ENCODE measurements around the gene IL36A. TPM values are rescaled to one million over a fixed set of nuclear protein-coding genes. Genes with fewer than 3 reads are reported as not detected.

IL36A gene
- total RNA-seq, 1 donor from 2014 or later, result not detected

DNA sequence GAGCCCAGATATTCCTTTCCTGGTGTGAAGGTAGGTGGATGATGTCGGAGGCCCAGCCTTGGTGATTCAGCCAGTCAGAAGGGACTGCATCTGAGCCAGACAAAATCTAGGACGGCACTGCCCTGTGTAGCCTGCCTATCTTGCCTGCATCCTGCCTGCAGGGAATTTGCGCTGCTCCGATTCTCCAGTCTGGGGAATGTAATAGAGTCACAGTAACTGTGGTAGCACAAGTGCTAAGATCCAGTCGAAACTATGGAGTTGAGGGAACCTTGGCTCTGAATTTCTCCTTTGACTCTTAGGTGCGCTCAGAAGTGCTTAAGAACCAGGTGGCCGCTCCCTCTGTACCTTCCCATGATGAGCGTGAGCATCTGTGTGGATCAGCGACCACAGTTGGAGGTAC lies 31.5 kb downstream of the IL36A start:
- Mint-ChIP-seq H3K36me3 (no peaks in the 10 kb centered on the region), H3K9me3 (no peaks in the 10 kb centered on the region), H3K27ac (no peak overlapping the region), H3K4me3 (no peak overlapping the region), H3K4me1 (no peaks in the 10 kb centered on the region), H3K27me3 (ENCODE audit: low read depth) (peaks cover 63% of the 10 kb centered on the region)
- TF ChIP-seq, protein P1, sequence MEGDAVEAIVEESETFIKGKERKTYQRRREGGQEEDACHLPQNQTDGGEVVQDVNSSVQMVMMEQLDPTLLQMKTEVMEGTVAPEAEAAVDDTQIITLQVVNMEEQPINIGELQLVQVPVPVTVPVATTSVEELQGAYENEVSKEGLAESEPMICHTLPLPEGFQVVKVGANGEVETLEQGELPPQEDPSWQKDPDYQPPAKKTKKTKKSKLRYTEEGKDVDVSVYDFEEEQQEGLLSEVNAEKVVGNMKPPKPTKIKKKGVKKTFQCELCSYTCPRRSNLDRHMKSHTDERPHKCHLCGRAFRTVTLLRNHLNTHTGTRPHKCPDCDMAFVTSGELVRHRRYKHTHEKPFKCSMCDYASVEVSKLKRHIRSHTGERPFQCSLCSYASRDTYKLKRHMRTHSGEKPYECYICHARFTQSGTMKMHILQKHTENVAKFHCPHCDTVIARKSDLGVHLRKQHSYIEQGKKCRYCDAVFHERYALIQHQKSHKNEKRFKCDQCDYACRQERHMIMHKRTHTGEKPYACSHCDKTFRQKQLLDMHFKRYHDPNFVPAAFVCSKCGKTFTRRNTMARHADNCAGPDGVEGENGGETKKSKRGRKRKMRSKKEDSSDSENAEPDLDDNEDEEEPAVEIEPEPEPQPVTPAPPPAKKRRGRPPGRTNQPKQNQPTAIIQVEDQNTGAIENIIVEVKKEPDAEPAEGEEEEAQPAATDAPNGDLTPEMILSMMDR (IDR thresholded peaks at IDR 0.05; ENCODE audit: unreplicated experiment), result no peak
- DNase-seq (ENCODE audit: low spot score in 2 of 2, unreplicated experiment in 2 of 2), result no peak

DNA sequence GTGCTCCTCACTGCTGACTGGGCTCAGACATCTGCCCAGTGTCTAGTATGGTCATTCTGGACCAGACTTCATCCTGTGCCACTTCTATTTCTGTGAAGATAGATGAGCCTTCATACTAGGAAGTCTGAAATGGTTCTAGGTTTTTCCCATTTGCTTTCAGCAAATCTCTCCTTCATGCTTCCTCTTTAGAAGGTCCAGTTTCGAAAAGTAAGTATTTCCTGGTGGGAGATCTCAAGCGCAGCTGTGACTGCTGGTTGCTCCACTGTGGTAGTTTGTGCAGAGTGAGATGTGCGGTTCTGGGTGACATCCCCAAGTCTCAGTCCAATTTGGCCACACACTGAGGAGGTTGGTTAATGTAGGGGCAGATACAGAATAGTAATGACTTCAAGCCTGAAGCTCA lies 33.0 kb downstream of the IL36A start:
- H3K4me3 Mint-ChIP-seq, result no peak overlapping the region
- peaks cover 58% of the 10 kb centered on the region for H3K27me3 Mint-ChIP-seq (ENCODE audit: low read depth)
- TF ChIP-seq, protein P1 (IDR thresholded peaks at IDR 0.05; ENCODE audit: unreplicated experiment), result no peak
- DNase-seq (ENCODE audit: low spot score in 2 of 2, unreplicated experiment in 2 of 2), result no peak
- peaks cover 7% of the 10 kb centered on the region for H3K9me3 Mint-ChIP-seq
- no peak overlapping the region for H3K27ac Mint-ChIP-seq
- H3K36me3 Mint-ChIP-seq, result no peaks in the 10 kb centered on the region
- H3K4me1 Mint-ChIP-seq, result no peaks in the 10 kb centered on the region

DNA sequence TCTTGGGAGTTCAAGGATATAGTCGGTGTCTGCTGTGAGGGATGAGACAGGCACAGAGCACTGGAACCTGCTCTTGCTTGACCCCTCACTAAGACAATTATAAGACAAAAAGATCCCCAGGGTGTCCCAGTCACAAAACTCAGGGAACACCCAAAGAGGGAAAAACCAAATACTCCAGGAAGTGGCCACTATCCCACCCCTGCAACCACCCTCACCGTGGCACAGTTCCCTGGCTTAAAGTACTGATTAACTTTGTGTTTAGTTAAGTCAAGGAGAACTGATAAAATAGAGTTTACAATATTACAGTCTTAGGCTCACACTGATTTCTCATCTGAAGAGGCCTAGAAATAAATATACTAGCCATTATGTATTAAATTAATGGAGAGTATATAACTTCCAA lies 33.9 kb downstream of the IL36A start:
- H3K4me1 Mint-ChIP-seq, result no peaks in the 10 kb centered on the region
- peaks cover 7% of the 10 kb centered on the region for H3K9me3 Mint-ChIP-seq
- no peak overlapping the region for H3K4me3 Mint-ChIP-seq
- TF ChIP-seq, protein P1 (IDR thresholded peaks at IDR 0.05; ENCODE audit: unreplicated experiment), result no peak
- DNase-seq (ENCODE audit: low spot score in 2 of 2, unreplicated experiment in 2 of 2), result no peak
- H3K27ac Mint-ChIP-seq, result no peak overlapping the region
- H3K36me3 Mint-ChIP-seq, result no peaks in the 10 kb centered on the region
- peaks cover 52% of the 10 kb centered on the region for H3K27me3 Mint-ChIP-seq (ENCODE audit: low read depth)

DNA sequence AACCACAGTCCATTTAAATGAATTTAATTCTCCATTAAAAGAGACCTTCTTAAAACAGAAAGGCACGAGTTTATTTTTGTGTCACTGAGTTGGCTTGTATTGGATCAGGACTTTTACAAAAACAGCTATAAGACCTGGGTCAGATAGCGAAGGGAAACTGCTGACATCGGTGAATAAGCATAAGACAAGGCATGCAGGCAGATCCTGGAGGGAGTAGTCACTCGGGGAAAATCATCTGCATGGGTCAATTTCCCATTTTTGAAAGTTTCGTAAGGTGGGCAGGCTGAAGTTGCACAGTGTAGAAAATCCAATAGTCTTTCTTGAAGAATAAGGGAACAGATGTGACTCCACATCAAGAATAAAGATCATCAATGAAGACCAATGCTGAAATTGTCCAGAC lies 34.5 kb downstream of the IL36A start:
- Mint-ChIP-seq H3K4me3 (no peak overlapping the region), H3K36me3 (no peaks in the 10 kb centered on the region), H3K4me1 (no peaks in the 10 kb centered on the region), H3K9me3 (peaks cover 7% of the 10 kb centered on the region), H3K27me3 (ENCODE audit: low read depth) (peaks cover 50% of the 10 kb centered on the region), H3K27ac (no peak overlapping the region)
- TF ChIP-seq, protein P1 (IDR thresholded peaks at IDR 0.05; ENCODE audit: unreplicated experiment), result no peak
- DNase-seq (ENCODE audit: low spot score in 2 of 2, unreplicated experiment in 2 of 2), result no peak

DNA sequence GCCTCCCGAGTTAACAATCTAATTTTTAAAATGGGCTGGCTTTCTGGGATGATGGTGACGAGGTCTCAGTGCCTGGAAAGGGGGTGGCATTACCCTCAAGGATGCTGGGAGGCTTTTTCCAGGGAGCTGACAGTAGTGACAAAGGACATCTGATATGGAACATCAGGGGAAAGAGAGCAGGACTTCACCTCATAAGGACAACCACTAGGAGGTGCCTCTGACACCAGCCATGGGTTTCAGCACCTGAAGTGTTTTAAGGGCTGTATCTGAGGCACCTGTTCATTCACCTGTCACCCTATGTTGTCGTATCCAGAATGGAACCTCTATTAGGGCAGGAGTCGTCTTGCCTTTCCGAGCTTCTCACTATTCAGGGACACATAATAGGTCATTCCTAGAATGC lies 36.6 kb downstream of the IL36A start:
- Mint-ChIP-seq H3K4me3 (no peak overlapping the region), H3K36me3 (no peaks in the 10 kb centered on the region), H3K27ac (no peak overlapping the region), H3K27me3 (ENCODE audit: low read depth) (peaks cover 45% of the 10 kb centered on the region), H3K4me1 (no peaks in the 10 kb centered on the region), H3K9me3 (peaks cover 19% of the 10 kb centered on the region)
- no peak for DNase-seq (ENCODE audit: low spot score in 2 of 2, unreplicated experiment in 2 of 2)
- TF ChIP-seq, protein P1 (IDR thresholded peaks at IDR 0.05; ENCODE audit: unreplicated experiment), result no peak

DNA sequence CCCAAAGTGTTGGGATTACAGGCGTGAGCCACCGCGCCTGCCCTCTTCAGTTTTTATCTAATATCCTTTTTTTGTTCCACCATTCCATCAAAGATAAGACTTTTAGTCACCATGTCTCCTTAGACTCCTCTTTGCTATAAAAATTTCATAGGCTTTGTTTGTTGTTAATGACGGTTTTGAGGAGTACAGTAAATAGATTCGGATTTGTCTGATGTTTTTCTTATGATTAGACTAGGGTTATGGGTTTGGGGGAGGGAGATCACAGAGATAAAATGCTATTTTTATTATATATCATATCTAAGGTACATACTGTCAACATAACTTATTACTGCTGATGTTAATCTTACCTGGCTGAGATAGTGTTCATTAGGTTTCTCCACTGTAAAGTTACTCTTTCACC lies 41.2 kb downstream of the IL36A start:
- no peak for DNase-seq (ENCODE audit: low spot score in 2 of 2, unreplicated experiment in 2 of 2)
- Mint-ChIP-seq H3K27ac (no peak overlapping the region), H3K36me3 (no peaks in the 10 kb centered on the region), H3K4me1 (no peaks in the 10 kb centered on the region), H3K27me3 (ENCODE audit: low read depth) (peaks cover 24% of the 10 kb centered on the region), H3K9me3 (peaks cover 38% of the 10 kb centered on the region), H3K4me3 (no peak overlapping the region)
- TF ChIP-seq, protein P1 (IDR thresholded peaks at IDR 0.05; ENCODE audit: unreplicated experiment), result no peak

Data from mesothelial cell of epicardium (in vitro differentiated cells).